Adrenal gland (tissue), 5 donors: ENCODE data around the gene LRBA.

Source experiments
- CTCF ChIP-seq, 6 experiments: fragments of 450-650 bp in 4 of 6; fragments of 200-600 bp in 2 of 6; sonication (generic) in 1 of 6; IDR thresholded peaks; 1 replicate in 5 of 6; 2 replicates in 1 of 6; pipeline versions ENCODE4 v1.5.1 to v1.8.0; 2016 to 2021; ENCODE audit warnings: antibody characterized with exemption in 6 of 6, mild to moderate bottlenecking in 2 of 6, moderate library complexity in 1 of 6
- POLR2A ChIP-seq, 2 donors: fragments of 450-650 bp; IDR thresholded peaks; one replicate each; pipeline ENCODE4 v1.6.1; 2017; ENCODE audit warnings: antibody characterized with exemption in 2 of 2, mild to moderate bottlenecking in 2 of 2, moderate library complexity in 1 of 2
- donor health status: DM: no; HTN: no; CAD: no.

- TF ChIP-seq CTCF (IDR thresholded peaks at IDR 0.05) (no peak), POLR2A (IDR thresholded peaks at IDR 0.05) (no peak)
Measured at GRCh38 chr4:151025759-151026158, 10.7 kb upstream of the LRBA start.
